Mesodermal cell (in vitro differentiated cells): Measurements from ENCODE around the gene CACNB1.

Source experiments
- H3K27ac ChIP-seq: 2 replicates; pipeline ENCODE4 v1.7.0; 2013; ENCODE audit warnings: mild to moderate bottlenecking, low read depth, low read length, moderate library complexity; ENCODE audit not compliant: severe bottlenecking
- H3K36me3 ChIP-seq: 2 replicates; pipeline ENCODE4 v1.7.1; 2013; ENCODE audit warnings: mild to moderate bottlenecking, low read length, moderate library complexity; ENCODE audit not compliant: control insufficient read depth, insufficient read depth
- H3K4me1 ChIP-seq: one replicate; pipeline ENCODE4 v1.7.1; 2013; ENCODE audit warnings: mild to moderate bottlenecking, low read length; ENCODE audit not compliant: insufficient read depth, control insufficient read depth, poor library complexity, severe bottlenecking
- H3K4me3 ChIP-seq: 2 replicates; pipeline ENCODE4 v1.7.0; 2013; ENCODE audit warnings: low read length, control low read depth, mild to moderate bottlenecking; ENCODE audit not compliant: insufficient read depth, poor library complexity, severe bottlenecking; ENCODE audit errors: extremely low read depth
- H3K9me3 ChIP-seq: 2 replicates; pipeline ENCODE4 v1.7.1; 2013; ENCODE audit warnings: mild to moderate bottlenecking, low read length, moderate library complexity; ENCODE audit not compliant: control insufficient read depth
- whole genome bisulfite sequencing, 2 experiments: methylation state at CpG; one replicate each; pipeline ENCODE4 v1.1.5; 2013; ENCODE audit warnings: missing lambda C conversion rate in 2 of 2; ENCODE audit not compliant: insufficient coverage in 2 of 2; 5-methylcytosine and 5-hydroxymethylcytosine counted together

CACNB1 gene

DNA sequence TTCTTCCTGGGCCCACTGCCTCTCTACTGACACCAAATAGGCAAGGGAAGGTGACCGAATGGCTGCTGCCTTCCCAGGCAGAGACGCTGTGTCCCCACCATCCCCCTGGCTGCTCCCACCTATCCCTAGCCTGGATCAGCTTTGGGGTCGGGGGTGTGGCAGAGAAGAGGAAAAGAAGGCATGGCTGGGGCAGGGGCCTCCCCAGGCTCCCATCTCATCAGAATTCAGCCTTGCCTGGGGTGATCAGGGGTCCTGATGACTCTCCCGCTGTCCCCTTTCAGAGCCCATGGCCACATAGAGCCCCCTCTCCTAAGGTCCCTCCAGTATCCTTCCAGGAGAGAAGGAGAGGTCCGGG, 46.7 kb downstream of the CACNB1 start:
- WGBS, 2 experiments, result 57% methylated on average over 1 of the region's 5 CpGs; no CpG with 5 or more reads in 1 of the 2 experiments
- Histone ChIP-seq H3K36me3 (no peaks in the 10 kb centered on the region), H3K27ac (no peak overlapping the region), H3K4me1 (peaks cover 8% of the 10 kb centered on the region), H3K4me3 (peak overlapping the region; percentile 22), H3K9me3 (no peaks in the 10 kb centered on the region)

DNA sequence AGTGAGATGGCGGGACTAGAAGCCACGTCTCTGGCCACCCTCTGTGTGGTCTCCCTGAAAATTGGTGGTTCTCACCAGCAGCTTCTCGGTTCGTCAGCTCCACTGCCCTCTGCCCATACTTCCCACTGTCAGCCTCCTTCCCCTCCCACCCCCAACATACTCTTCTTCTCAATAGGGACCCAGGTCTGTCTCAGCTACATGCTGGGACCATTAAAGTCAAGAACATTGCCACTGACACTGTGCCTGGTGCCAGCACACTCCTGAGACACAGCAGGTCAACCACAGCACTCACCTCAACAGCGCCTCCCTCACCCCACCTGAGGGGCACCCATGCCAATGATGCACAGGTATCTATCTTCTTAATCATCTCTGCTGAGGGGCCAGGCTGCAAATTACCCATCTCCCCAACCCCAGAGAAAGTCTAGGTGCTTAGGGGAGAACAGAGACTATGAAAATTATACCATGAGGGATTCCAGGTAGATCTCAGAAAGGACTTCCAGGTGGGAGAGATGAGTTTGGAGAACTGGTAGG, 47.3 kb downstream of the CACNB1 start:
- no peaks in the 10 kb centered on the region for H3K9me3 ChIP-seq
- H3K36me3 ChIP-seq, result no peaks in the 10 kb centered on the region
- WGBS, 2 experiments, result 66 to 68% methylated on average over 4 of the region's 5 CpGs
- H3K4me3 ChIP-seq, result no peak overlapping the region
- peaks cover 8% of the 10 kb centered on the region for H3K4me1 ChIP-seq
- no peak overlapping the region for H3K27ac ChIP-seq

- Histone ChIP-seq H3K9me3 (no peaks in the 10 kb centered on the region), H3K36me3 (no peaks in the 10 kb centered on the region), H3K4me1 (peaks cover 8% of the 10 kb centered on the region)
Measured at GRCh38 chr17:39147221-39148185, 50.0 kb downstream of the CACNB1 start.

GRCh38 chr17:39146273-39146672, 51.2 kb downstream of the CACNB1 start:
- no peak overlapping the region for H3K27ac ChIP-seq
- no peak overlapping the region for H3K4me3 ChIP-seq
- H3K9me3 ChIP-seq, result peaks cover 3% of the 10 kb centered on the region
- no peaks in the 10 kb centered on the region for H3K4me1 ChIP-seq
- 100% methylated on average over 2 of the region's 3 CpGs for WGBS, 2 experiments
- H3K36me3 ChIP-seq, result no peaks in the 10 kb centered on the region

More at GRCh38 chr17:39147221-39148185, 50.0 kb downstream of the CACNB1 start:
- no peak overlapping the region for H3K27ac ChIP-seq
- WGBS, 2 experiments, result 65 to 67% methylated on average over 10 to 12 of the region's 13 CpGs
- no peak overlapping the region for H3K4me3 ChIP-seq

DNA sequence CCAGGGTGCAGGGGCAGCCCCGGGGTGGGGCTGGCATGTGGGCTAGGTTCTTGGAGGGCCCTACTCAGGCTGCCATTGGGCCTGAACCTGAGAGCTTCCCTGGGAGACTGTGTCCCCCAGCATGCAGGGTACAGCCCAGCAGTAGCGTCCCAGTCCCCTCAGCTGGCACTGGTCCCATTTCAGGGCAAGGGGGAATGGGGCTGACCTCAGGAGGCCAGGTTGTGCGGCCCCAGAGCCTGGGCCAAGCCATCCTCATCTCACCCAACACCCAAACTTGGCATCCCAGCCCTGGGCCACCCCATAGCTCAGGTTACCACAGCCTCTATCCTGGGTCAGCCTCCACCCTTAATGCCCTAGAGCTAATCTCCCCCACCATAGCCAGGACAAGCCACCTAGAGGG, 52.3 kb downstream of the CACNB1 start:
- Histone ChIP-seq H3K27ac (no peak overlapping the region), H3K9me3 (peaks cover 5% of the 10 kb centered on the region), H3K36me3 (no peaks in the 10 kb centered on the region), H3K4me1 (no peaks in the 10 kb centered on the region), H3K4me3 (no peak overlapping the region)
- WGBS, 2 experiments, result 86 to 100% methylated on average over 1 to 2 of the region's 3 CpGs

- 90 to 91% methylated on average over 5 to 9 of the region's 9 CpGs for WGBS, 2 experiments
- H3K27ac ChIP-seq, result no peak overlapping the region
- H3K4me1 ChIP-seq, result no peaks in the 10 kb centered on the region
- no peaks in the 10 kb centered on the region for H3K36me3 ChIP-seq
- peaks cover 5% of the 10 kb centered on the region for H3K9me3 ChIP-seq
- H3K4me3 ChIP-seq, result no peak overlapping the region
Measured at GRCh38 chr17:39144416-39144840, 53.0 kb downstream of the CACNB1 start.

DNA sequence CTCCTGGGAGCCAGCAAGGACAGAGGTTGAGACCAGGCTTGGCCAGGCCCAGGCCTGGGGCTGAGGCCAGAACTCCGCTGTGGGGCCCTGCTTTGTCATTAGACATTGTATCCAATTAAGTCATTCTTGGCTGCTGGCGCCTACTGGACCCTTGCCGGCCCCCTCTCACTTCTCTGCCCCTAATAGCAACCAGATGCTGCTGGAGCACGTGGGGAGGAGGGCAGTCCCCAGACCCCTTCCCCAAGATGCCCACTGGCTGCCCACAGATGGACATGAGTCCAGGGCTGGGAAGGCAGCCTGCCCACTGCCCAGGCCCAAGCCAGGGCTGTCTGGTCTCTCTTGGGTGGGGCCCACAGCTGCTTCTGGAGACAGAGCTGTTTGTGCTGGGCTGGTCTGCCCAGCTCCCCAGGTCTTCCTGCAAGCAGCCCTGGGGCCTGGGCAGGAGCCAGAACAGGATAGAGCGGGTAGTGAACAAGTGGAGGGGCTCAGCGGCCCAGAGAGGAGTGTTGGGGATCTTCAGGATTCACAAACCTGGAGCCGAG, 53.8 kb downstream of the CACNB1 start:
- no peak overlapping the region for H3K4me3 ChIP-seq
- H3K27ac ChIP-seq, result no peak overlapping the region
- 87 to 91% methylated on average over 4 to 7 of the region's 7 CpGs for WGBS, 2 experiments
- no peaks in the 10 kb centered on the region for H3K36me3 ChIP-seq
- H3K4me1 ChIP-seq, result peaks cover 5% of the 10 kb centered on the region
- peaks cover 5% of the 10 kb centered on the region for H3K9me3 ChIP-seq

GRCh38 chr17:39141915-39142664, 55.4 kb downstream of the CACNB1 start:
- 96% methylated on average over 4 to 7 of the region's 11 CpGs for WGBS, 2 experiments
- Histone ChIP-seq H3K36me3 (no peaks in the 10 kb centered on the region), H3K27ac (no peak overlapping the region), H3K4me1 (peaks cover 5% of the 10 kb centered on the region), H3K9me3 (peaks cover 5% of the 10 kb centered on the region), H3K4me3 (no peak overlapping the region)

- WGBS, 2 experiments, result 63 to 80% methylated on average over 1 of the region's 5 CpGs
- peaks cover 5% of the 10 kb centered on the region for H3K4me1 ChIP-seq
Measured at GRCh38 chr17:39141294-39141693, 56.2 kb downstream of the CACNB1 start.

GRCh38 chr17:39139561-39139960, 57.9 kb downstream of the CACNB1 start:
- 92 to 93% methylated on average over 8 to 9 of the region's 9 CpGs for WGBS, 2 experiments
- peaks cover 5% of the 10 kb centered on the region for H3K4me1 ChIP-seq
- no peaks in the 10 kb centered on the region for H3K36me3 ChIP-seq
- H3K9me3 ChIP-seq, result peaks cover 5% of the 10 kb centered on the region
- no peak overlapping the region for H3K27ac ChIP-seq
- no peak overlapping the region for H3K4me3 ChIP-seq

More at GRCh38 chr17:39141294-39141693, 56.2 kb downstream of the CACNB1 start:
- no peaks in the 10 kb centered on the region for H3K36me3 ChIP-seq
- H3K9me3 ChIP-seq, result peaks cover 5% of the 10 kb centered on the region
- H3K4me3 ChIP-seq, result no peak overlapping the region
- no peak overlapping the region for H3K27ac ChIP-seq
